ENCODE measurements around the gene AATF. TPM values are rescaled to one million over a fixed set of nuclear protein-coding genes. Genes with fewer than 3 reads are reported as not detected.
"Not testable (repeated sequence)": the region's sequence is repeated elsewhere in the genome, so short reads cannot be mapped to it uniquely, and the experiment has no call there.

Gene AATF
- total RNA-seq, 1 donor from 2014 or later = 70.2 TPM

DNA sequence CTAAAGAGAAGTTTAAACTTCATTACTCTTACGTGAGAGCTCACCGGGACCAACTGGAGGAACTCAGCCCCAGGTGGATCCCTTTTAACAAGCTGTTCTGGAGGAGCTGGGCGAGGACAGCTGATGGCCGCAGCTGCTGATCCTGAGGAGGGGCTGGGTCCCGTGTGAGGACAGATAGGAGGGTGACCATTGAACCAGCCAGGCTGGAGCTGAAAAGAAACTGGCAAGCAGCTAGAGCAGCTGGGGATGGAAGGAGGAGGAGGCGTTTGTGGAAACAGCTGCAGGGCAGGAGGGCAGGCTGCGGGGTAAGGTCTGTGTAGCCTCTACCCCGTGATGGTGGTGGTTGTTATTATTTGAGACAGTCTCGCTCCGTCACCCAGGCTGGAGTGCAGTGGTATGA lies 119.5 kb downstream of the AATF start:
- peak overlapping the region; percentile 23 for H3K4me3 ChIP-seq (ENCODE audit: low read depth, low read length)
- no peak for DNase-seq (ENCODE audit: low read depth)
- TF ChIP-seq, protein P1, sequence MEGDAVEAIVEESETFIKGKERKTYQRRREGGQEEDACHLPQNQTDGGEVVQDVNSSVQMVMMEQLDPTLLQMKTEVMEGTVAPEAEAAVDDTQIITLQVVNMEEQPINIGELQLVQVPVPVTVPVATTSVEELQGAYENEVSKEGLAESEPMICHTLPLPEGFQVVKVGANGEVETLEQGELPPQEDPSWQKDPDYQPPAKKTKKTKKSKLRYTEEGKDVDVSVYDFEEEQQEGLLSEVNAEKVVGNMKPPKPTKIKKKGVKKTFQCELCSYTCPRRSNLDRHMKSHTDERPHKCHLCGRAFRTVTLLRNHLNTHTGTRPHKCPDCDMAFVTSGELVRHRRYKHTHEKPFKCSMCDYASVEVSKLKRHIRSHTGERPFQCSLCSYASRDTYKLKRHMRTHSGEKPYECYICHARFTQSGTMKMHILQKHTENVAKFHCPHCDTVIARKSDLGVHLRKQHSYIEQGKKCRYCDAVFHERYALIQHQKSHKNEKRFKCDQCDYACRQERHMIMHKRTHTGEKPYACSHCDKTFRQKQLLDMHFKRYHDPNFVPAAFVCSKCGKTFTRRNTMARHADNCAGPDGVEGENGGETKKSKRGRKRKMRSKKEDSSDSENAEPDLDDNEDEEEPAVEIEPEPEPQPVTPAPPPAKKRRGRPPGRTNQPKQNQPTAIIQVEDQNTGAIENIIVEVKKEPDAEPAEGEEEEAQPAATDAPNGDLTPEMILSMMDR (conservative IDR thresholded peaks at IDR 0.05; ENCODE audit: low read depth, low read length) = no peak

- no peak for DNase-seq (ENCODE audit: low read depth)
- TF ChIP-seq, protein P1 (conservative IDR thresholded peaks at IDR 0.05; ENCODE audit: low read depth, low read length) = no peak
- H3K4me3 ChIP-seq (ENCODE audit: low read depth, low read length) = no peak overlapping the region
These were observed 120.3 kb downstream of the AATF start for GRCh38 chr17:37069087-37069486.

DNA sequence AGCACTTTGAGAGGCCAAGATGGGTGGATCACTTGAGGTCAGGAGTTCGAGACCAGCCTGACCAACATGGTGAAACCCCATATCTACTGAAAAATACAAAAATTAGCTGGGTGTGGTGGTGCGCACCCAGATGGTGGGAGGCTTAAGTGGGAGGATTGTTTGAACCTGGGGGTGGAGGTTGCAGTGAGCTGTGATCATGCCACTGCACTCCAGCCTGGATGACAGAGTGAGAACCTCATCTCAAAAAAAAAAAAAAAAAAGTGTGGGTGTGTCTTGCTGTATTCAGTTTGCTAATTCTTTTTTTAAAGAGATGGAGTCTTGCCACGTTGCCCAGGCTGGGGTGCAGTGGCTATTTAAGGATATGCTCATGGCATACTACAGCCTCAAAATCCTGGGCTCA lies 124.7 kb downstream of the AATF start:
- H3K4me3 ChIP-seq (ENCODE audit: low read depth, low read length); DNase-seq (ENCODE audit: low read depth): not testable (repeated sequence)

- DNase-seq (ENCODE audit: low read depth) = no peak
- no peak overlapping the region for H3K4me3 ChIP-seq (ENCODE audit: low read depth, low read length)
- TF ChIP-seq, protein P1 (conservative IDR thresholded peaks at IDR 0.05; ENCODE audit: low read depth, low read length) = no peak
These were observed 130.4 kb downstream of the AATF start for GRCh38 chr17:37079065-37079708.

DNA sequence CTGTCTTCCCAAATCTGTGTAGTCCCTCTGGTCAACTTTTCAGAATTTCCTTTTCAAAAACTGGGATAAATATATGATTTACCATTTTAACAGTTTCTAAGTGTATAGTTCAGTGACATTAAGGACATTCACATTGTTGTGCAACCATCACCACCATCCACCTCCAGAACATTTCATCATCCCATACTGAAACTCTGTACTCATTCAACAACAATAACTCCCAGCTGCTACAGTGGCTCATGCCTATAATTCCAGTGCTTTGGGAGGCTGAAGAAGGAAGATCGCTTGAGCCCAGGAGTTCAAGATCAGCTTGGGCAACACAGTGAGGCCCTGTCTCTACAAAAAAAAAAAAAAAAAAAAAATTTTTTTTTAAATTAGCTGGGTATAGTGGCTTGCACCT lies 131.0 kb downstream of the AATF start:
- no peak overlapping the region for H3K4me3 ChIP-seq (ENCODE audit: low read depth, low read length)
- DNase-seq (ENCODE audit: low read depth) = peak; percentile 19
- TF ChIP-seq, protein P1 (conservative IDR thresholded peaks at IDR 0.05; ENCODE audit: low read depth, low read length) = no peak

GRCh38 chr17:37081287-37081686 lies 132.5 kb downstream of the AATF start:
- DNase-seq (ENCODE audit: low read depth) = no peak
- no peak overlapping the region for H3K4me3 ChIP-seq (ENCODE audit: low read depth, low read length)
- TF ChIP-seq, protein P1 (conservative IDR thresholded peaks at IDR 0.05; ENCODE audit: low read depth, low read length) = no peak

DNA sequence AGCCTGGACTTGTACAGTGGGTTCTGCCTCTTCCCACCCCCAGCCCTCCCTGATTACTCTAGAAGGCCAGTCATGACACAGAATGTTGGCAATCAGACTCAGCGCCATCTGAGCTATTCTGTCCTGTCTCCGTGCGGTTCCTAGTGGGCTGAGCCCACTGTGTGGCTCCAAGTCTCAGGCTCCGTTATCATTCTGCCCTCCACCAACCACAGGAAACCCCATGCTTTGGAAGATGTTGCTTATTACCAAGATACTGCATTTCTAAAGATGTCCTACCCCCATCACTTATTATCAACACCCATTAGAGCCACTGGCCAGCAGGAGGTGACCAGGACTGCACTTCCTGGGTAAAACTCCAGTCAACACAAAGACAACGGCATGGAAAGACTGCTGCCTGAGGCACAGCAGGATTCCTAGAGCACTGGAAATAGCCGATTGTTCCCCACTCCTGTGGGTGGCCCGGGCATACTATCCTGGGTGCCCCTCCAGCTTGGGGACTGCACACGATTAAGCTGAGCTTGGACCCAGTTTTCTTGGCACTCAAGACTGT lies 133.6 kb downstream of the AATF start:
- H3K4me3 ChIP-seq (ENCODE audit: low read depth, low read length) = no peak overlapping the region
- TF ChIP-seq, protein P1 (conservative IDR thresholded peaks at IDR 0.05; ENCODE audit: low read depth, low read length) = peak; percentile 5
- DNase-seq (ENCODE audit: low read depth) = no peak

Data from epithelial cell of proximal tubule (primary cell).